HPDE6-E6E7 (cell line): ENCODE results near the gene ZNF813.
"Not testable (repeated sequence)": the region's sequence is repeated elsewhere in the genome, so short reads cannot be mapped to it uniquely, and the experiment has no call there.

Experiments used
- DNase-seq: peaks from one replicate; pipeline ENCODE4 v3.0.0; 2011; ENCODE audit warnings: missing footprints; ENCODE audit errors: extremely low spot score

Gene ZNF813

DNA sequence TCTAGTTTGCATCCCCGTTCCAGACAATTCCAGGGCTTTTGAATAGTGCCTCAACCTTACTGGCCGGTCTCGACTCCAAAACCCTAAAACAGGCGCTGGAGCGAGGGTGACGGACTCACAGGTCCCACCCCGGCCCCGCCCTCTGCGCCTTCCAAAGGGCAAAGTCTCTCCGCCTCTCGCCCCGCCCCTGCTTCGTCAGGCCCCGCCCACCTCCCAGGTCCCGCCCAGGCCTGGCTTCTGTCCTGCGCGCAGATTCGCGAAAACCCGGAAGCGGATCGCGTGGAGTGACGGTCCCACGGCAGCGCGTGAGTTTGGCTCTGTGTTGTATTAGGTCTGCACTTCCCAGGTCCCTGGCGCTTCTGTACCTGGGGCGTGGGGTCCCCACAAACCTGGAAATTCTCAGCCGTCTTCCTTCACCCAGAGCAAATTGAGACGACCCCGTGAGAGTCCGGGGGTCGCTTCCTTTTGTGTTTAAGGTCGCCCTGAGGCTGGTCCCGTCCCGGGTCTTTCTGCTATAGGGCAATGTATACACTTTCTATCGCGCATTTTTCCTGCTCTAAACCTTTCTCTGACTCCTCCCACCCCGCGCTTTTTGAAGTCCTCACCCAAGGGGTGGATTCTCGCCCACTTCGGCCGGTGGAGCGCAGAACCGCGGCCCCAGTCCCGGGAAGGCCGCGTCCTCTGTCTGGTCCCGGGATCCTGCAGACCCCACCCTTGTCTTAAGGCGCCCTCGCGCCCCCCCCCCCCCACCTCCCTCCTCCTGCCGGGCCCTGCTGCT, at the start of gene ZNF813:
TSS of gene ZNF813 (plus strand) at position 249 of the 778 bp plus-strand sequence. CDS start 16,090 bp downstream, outside the sequence.
- DNase-seq, result peak; percentile 68

DNA sequence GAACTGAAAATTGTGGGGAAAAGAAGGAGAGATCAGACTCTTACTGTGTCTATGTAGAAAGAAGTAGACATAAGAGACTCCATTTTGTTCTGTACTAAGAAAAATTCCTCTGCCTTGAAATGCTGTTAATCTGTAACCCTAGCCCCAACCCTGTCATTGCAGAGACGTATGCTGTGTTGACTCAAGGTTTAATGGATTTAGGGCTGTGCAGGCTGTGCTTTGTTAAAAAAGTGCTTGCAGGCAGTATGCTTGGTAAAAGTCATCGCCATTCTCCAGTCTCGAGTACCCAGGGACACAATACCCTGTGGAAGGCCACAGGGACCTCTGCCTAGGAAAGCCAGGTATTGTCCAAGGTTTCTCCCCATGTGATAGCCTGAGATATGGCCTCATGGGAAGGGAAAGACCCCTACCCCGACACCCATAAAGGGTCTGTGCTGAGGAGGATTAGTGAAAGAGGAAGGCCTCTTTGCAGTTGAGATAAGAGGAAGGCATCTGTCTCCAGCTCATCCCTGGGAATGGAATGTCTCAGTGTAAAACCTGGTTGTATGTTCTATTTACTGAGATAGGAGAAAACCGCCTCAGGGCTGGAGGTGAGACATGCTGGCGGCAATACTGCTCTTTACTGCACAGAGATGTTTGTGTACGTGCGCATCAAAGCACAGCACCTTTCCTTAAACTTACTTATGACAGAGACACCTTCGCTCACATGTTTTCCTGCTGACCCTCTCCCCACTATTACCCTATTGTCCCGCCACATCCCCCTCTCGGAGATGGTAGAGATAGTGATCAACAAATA, 46.8 kb upstream of the ZNF813 start:
- DNase-seq, result not testable (repeated sequence)

DNA sequence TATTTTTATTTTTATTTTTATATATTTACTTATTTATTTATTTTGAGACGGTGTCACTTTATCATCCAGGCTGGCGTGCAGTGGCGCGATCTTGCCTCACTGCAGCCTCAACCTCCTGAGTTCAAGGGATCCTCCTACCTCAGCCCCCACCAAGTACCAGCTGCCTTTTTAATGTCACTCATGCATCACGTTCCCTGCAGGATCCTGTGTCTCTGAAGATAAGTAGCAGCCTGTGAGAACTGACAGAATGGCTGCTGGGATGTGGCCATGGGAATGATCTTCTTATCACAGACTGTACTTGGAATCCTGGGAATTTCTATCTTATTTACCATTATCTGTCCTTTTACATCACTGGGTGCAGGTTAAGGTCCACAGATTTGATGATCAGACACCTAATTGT, 45.0 kb upstream of the ZNF813 start:
- no peak for DNase-seq

DNA sequence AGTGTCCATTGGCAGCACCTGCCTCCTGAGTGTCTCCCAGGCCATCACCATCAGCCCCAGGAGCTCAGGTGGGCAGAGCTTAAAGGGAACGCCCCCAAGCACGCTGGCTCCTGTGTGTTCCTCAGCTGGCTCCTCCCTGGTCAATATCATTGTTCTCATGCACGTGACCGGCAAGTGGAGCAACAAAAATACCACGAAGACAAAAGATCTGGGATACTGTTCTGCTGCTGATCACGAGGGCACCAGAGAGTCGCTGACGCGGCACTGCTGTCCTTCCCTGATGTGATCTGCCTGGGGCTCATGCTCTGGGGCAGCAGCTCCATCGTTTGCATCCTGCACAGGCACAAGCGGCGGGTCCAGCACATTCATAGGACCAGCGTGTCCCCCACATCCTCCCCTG, 44.5 kb upstream of the ZNF813 start:
- DNase-seq, result not testable (repeated sequence)

DNA sequence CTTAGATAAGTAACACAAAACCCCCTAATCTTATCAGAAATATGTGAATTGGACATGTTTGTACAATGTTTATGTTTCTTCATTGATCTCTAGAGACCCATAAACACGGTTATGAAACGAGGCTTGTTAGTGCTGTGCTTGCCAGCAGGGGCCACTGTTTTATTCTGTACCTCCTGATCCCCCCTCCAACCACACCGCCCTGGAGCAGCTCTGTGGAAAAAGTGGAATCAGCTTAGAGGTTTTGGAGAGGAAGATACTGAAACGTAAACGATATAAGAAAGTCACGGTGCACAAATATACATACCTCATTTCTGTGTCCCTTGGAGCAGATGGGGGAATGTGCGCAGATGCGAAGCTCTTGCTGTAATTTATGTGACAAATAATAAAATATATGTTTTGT, 43.9 kb upstream of the ZNF813 start:
- not testable (repeated sequence) for DNase-seq

DNA sequence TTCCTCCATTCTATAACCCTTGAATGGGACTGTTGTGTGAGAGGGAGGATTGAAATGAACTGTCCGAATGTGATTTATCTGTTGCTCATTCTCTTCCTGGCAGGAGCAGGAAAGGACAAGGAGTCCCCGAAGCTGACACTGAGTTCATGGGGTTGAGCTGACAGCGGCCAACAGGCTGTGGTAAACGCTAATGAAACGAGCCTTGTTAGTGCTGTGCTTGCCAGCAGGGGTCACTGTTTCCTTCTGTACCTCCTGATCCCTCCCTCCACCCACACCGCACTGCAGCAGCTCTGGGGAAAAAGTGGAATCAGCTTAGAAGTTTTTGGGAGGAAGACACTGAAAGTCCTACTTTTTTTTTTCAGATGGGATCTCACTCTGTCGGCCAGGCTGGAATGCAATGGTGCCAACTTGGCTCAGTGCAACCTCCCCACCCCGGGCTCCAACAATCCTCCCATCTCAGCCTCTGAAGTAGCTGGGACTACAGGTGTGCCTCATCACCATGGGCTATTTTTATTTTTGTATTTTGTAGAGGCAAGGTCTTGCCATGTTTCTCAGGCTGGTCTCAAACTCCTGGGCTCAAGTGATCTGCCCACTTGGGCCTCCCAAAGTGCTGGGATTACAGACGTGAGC, 42.5 kb upstream of the ZNF813 start:
- DNase-seq, result peak; percentile 29

DNA sequence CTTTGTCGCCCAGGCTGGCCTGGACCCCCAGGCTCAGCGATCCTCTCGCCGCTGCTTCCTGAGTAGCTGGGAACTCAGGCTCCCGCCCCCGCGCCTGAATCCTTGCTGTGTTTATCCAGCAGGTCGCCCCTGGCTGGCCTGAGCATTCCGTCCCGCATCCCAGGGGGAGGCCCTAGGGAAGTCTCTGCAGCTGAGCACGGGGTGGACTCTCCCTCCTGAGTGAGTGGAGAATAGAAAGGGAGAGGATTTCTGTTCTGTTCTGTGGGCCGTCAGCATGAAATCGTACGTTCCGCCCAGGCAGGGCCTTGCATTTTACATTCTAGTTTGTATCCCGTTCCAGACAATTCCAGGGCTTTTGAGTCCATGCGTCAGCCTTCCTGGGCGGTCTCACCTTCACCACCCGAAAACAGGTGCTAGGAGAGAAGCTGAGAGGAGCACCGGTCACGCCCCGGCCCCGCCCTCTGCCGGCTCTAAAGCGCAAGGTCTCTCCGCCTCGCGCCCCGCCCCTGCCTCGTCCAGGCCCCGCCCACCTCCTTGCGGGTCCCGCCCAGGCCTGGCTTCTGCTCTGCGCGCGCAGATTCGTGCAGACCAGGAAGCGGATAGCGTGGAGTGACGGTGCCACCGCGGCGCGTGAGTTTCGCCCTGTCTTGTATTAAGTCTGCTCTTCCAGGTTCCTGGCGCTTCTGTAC, 36.0 kb upstream of the ZNF813 start, which contains the start of gene ZNF761:
TSS of gene ZNF761 (plus strand) at position 586 of the 689 bp plus-strand sequence. CDS start 15,285 bp downstream, outside the sequence.
- peak; percentile 86 for DNase-seq

DNA sequence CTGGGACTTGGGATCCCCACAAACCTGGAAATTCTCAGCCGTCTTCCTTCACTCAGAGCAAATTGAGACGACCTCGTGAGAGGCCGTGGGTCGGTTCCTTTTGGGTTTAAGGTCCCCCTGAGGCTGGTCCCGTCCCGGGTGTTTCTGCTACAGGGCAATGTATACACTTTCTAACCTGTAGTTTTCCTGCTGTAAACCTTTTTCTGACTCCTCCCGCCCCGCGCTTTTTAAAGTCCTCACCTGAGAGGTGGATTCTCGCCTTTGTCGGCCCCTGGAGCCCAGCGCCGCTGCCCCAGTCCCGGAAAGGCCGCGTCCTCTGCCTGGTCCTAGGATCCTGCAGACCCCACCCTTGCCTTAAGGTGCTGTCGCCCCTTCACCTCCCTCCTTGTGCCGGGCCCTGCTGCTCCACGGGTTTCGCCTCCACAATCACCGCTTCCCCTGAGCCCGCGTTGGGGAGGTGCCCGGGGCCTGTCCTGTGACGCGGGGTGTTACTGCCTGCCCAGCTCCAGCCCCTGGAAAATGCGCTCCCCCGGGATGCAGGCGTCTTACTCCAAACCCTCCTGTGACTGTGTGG, 35.4 kb upstream of the ZNF813 start:
- DNase-seq, result peak; percentile 4

DNA sequence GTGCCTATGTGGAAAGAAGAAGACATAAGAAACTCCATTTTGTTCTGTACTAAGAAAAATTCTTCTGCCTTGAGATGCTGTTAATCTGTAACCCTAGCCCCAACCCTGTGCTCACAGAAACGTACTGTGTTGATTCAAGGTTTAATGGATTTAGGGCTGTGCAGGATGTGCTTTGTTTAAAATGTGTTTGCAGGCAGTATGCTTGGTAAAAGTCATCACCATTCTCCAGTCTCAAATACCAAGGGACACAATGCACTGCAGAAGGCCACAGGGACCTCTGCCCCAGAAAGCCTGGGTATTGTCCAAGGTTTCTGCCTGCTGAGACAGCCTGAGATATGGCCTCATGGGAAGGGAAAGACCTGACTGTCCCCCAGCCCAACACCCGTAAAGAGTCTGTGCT, 23.7 kb upstream of the ZNF813 start:
- DNase-seq, result not testable (repeated sequence)

DNA sequence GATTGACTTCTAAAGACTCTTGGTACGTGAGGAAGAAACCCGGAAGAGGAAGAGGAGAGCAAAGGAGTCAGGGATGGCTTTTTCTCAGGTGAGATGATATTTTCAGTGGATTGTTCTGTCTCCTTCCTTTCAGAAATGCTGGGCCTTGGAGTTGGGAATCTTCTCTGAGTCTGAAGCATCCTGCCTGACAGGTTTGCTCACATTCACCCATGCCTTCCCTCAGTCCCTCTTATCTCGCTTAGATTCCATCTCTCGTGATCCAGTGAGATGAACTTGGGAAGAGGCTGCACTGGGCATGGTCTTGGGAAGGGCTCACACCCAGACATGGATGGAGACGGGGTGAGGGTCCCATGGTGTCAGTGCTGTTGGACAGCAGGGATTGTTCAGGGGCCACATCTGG, 20.3 kb upstream of the ZNF813 start:
- not testable (repeated sequence) for DNase-seq

DNA sequence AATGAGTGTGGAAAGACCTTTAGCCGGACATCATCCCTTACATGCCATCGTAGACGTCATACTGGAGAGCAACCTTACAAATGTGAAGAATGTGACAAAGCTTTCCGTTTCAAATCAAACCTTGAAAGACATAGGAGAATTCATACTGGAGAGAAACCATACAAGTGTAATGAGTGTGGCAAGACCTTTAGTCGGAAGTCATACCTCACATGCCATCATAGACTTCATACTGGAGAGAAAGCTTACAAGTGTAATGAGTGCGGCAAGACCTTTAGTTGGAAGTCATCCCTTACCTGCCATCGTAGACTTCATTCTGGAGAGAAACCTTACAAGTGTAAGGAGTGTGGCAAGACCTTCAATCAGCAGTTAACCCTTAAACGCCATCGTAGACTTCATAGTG, 11.7 kb upstream of the ZNF813 start:
- DNase-seq, result no peak

DNA sequence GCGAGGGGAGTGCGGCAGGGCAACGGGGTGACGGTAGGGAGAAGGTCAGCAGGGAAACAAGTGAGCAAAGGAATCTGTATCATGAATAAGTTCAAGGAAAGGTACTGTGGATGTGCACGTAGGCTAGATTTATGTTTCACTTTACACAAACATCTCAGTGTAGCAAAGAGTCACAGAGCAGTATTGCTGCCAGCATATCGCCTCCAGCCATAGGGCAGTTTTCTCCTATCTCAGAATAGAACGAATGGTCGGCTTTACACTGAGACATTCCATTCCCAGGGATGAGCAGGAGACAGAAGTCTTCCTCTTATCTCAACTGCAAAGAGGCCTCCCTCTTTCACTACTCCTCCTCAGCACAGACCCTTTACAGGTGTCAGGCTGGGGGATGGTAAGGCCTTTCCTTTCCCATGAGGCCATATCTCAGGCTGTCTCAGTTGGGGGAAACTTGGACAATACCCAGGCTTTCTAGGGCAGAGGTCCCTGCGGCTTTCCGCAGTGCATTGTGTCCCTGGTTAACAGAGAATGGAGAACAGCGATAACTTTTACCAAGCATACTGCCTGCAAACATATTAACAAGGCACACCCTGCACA, 7.3 kb upstream of the ZNF813 start:
- DNase-seq, result not testable (repeated sequence)

DNA sequence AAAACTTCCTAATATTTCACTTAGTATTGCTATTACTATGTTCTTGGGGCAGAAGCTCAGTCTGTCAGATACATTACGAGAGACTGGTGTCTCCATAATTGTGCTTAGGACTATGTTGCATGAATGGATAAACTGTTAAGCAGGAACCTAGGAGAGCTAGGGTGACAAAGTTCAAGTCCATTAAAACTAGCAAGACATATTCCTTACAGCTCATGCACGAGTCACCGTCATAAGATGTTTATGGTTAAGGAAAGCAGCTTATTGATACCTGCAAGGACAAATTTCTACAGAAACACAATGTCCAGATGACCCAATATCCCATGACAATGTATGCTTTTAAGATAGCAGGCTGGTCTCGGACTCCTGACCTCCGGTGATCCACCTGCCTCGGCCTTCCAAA, 5.7 kb upstream of the ZNF813 start:
- no peak for DNase-seq

DNA sequence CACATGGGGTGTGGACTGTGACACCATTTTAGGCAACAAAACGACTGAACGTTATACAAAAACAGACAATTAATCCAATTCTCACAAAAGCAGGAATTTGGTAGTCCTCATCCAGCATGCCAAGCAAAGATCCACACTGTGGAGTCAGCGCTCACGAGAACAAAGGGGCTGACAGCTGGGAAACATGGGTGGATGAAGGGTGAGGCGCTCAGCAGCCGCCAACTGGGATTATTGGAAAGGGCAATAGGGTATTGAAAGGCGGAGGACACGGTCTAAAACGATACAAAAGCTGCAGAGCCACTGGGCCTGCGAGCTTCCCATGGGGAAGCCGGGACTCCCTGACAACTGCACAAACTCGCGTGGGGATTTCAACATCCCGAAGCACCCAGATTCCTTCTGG, 4.7 kb upstream of the ZNF813 start:
- DNase-seq, result no peak

DNA sequence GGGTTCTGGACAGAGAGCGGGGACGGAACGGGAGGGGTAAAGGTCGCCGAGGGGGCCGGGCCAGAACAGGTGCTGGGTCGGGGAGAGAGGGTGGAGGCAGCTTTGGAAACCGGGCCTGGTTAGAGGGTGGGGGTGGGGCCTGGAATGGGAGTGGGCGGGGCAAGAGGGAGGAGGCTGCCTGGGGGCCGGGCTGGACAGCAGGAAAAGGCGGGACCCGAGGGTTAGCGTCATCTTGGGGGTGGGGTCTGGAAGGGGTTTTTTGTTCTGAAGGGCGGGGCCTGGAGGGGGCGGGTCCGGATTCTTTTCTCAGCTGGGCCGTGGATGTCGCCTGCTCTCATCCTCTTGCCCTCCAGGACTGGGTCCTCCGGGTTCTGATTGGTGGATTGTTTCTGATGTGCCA, 4.3 kb upstream of the ZNF813 start:
- DNase-seq, result no peak

DNA sequence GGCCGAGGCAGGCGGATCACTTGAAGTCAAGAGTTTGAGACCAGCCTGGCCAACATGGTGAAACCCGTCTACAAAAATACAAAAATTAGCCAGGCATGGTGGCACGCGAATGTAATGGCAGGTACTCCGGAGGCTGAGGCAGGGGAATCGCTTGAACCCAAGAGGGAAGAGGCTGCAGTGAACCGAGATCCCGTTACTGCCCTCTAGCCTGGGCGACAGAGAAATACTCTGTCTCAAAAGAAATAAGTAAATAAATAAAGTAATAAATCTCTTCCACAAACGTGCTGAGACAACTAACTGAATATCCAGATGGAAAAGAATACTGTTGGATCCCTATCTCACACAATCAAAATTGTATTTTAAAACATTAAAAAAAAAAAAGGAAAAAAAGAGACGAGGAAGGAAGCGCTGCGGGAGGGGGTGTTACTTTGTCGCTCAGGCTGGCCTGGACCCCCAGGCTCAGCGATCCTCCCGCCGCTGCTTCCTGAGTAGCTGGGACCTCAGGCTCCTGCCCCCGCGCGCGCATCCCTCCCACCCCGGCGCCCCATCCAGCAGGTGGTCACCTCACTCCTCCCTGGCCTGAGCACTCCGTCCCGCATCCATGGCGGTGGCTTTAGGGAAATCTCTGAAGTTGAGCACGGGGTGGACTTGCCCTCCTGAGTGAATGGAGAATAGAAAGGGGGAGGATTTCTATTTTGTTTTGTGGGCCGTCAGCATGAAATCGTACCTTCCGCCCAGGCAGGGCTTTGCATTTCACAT, 628 bp upstream of the ZNF813 start:
- no peak for DNase-seq

DNA sequence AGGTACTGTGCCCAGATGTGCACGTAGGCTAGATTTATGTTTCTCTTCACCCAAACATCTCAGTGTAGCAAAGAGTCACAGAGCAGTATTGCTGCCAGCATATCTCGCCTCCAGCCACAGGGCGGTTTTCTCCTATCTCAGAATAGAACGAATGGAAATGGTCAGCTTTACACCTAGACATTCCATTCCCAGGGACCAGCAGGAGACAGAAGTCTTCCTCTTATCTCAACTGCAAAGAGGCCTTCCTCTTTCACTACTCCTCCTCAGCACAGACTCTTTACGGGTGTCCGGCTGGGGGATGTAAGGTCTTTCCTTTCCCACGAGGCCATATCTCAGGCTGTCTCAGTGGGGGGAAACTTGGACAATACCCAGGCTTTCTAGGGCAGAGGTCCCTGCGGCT, 1.1 kb downstream of the ZNF813 start:
- DNase-seq, result not testable (repeated sequence)

DNA sequence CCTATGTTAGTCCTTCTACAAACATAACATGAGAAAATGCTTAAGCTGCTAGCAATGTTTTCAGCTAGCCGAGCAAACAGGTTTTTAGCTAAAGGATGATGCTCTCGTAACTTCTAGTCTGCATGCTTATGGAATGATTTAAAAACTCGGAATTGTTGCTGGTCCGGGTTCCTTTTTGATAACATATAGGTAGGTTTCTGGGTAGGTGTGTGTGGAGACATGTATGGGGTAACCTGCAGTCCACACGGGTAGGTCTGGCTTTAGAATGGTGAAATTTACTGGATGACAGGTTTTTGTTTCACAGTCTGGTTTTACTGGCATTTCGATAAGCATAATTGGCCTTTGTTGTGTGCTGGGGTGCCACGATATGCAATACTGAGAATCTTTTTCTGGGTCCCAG, 4.4 kb downstream of the ZNF813 start:
- DNase-seq, result no peak

DNA sequence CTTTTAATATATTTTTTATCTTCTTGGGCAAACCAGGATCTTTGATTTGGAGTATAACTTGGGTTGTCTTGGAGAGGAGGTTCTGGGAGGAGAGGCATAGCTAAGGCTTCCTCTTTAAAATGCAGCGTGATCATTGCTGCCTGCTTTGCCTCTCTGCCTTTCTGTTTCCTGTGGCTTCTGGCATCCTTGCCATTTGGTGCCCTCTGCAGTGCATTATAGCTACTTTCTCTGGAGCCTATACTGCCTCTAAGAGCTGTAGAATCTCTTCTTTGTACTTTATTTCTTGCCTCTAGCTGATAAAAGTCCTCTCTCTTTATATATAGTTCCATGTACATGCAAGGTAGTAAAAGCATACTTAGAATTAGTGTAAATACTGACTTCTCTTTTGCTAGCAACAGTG, 7.3 kb downstream of the ZNF813 start:
- DNase-seq, result not testable (repeated sequence)

DNA sequence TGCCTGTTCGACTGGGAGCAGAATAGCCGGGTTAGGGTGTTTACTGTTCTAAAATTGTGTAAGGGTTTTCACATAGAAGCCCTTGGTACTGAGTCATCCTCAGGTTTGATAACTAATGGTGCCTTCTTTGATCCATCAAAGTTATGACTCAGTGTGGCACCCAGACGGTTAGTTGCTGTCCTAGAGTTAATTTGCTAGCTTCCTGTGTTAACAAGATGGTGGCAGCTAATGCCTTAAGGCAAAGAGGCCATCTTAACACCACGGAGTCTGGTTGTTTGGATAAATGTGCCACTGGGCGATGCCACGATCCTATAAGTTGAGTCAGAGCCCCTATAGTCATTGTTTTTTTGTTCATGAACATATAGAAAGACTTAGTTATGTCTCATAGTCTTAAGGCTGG, 7.9 kb downstream of the ZNF813 start:
- DNase-seq, result peak; percentile 14
